ENCODE data around the gene SYNDIG1.

The SYNDIG1 gene

DNA sequence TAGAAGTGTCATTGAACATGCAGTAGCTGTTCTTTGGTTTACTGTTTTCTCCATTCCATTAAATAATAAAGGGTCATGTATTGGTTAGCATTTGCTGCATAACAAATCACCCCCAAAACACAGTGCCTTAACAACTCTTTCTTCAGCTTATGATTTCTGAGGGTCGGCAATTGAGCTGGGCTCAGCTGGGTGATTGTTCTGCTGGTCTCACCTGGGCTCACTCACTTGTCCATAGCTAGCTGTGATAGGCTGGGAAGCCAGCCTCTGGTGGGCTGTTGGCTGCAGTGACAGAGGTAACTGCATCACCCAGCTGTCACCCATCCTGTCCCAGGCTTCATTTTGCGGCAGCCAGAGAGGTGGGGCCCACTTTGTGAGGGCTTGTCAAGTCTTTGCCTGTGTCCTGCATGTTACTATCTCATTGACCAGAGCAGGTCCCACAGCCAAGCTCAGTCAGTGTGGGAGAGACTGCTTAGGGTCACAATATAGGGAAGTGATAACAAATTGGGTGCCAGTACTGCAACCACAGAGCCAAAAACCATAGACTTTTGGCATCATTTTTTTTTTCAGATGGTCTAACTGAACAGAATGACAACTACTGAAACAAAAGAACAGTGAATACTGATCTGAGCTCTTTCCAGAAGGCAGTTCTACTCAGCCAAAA, 76.9 kb downstream of the SYNDIG1 start:
- in situ Hi-C loops (cut with MboI; ENCODE audit: low sequenced_read_pairs), result no loop called here

DNA sequence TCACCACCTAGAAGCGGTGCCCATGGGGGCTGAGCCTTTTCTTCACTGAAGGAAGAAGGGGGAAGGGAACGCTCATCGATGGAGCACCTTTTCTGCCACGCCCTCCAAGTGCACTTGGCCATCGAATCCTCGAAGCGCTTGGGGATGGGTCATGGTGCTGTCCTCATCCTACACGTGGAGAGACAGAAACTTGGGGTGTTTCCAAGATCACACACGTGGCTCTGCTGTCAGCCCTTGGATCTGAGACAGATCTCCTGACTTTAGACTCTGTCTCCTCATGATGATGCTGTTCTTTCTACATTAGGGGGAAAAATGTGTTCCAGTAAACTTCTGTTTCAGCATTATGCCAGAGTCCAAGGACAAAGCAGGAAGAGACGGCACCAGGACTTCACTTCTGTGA, 78.5 kb downstream of the SYNDIG1 start:
- in situ Hi-C loops (cut with MboI; ENCODE audit: low sequenced_read_pairs), result no loop called here

DNA sequence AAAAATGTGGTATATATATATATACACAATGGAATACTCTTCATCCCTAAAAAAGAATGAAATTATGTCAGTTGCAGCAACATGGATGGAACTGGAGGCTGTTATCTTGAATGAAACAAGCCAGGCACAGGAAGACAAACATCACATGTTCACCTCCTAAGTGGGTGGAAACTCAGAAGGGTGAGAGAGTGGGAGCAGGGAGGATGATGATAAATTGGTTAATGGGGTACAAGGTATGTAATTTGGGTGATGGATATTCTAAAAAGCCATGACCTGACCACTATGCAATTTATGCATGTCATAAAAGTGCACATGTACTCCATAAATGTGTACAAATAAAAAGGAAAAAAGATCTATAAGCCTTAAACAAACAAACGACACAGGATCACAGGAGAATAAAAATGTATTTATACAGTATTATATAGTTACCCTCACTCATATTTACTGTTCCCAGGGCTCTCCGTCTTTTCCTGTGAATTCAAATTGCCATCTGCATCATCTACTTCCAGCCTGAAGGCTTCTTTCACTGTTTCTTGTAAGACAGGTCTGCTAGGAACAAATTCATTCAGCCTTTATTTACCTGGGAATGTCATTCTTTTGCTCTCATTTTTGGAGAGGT, 89.8 kb downstream of the SYNDIG1 start:
- in situ Hi-C loops (cut with MboI; ENCODE audit: low sequenced_read_pairs), result no loop called here

GRCh38 chr20:24560571-24561491, 91.4 kb downstream of the SYNDIG1 start:
- in situ Hi-C loops (cut with MboI; ENCODE audit: low sequenced_read_pairs), result no loop called here

DNA sequence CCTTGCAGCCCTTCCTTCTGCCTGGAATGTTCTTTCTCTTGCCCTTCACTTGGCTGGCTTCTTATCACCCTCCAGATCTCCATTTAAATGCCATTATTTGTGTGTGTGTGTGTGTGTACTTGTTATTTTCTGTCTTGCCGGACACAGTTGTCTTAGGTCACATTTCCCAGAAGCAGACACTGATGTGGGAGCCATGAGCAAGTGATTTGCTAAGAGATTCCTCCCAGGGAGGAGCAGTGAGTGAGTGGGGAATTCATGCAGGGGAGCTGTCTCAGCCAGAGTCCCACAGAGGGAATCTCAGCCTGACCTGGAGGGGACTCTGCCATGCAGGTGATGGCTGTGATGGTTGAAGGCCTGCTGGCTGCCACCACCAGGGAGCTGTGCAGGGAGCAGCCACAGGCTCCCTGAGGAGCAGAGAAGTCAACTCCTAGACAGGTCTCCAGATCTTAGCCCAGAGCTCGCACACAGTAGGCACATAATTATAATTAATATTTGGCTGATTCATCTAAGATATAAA, 96.5 kb downstream of the SYNDIG1 start:
- in situ Hi-C loops (cut with MboI; ENCODE audit: low sequenced_read_pairs), result no loop called here

- in situ Hi-C loops (cut with MboI; ENCODE audit: low sequenced_read_pairs), result no loop called here
These were observed 97.2 kb downstream of the SYNDIG1 start for GRCh38 chr20:24566656-24567055.

DNA sequence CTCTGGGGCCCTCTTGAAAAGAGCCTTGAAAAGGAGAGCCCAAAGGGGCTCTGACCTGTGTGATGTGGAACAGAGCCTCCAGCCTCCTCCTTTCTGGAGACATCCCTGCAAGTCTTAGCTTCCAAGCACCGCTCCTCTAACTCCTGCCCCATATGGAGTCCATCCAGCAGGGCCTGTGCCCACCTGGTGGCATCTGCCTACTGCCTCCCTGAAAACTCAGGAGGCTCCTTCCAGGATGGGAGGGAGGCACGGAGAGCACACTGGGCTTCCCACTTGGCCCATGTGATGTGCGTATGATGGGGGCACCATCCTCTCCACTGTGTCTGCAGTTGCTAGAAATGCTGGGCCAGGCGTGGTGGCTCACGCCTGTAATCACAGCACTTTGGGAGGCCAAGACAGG, 98.1 kb downstream of the SYNDIG1 start:
- in situ Hi-C loops (cut with MboI; ENCODE audit: low sequenced_read_pairs), result no loop called here

- in situ Hi-C loops (cut with MboI; ENCODE audit: low sequenced_read_pairs), result no loop called here
These were observed 99.4 kb downstream of the SYNDIG1 start for GRCh38 chr20:24568842-24569241.

DNA sequence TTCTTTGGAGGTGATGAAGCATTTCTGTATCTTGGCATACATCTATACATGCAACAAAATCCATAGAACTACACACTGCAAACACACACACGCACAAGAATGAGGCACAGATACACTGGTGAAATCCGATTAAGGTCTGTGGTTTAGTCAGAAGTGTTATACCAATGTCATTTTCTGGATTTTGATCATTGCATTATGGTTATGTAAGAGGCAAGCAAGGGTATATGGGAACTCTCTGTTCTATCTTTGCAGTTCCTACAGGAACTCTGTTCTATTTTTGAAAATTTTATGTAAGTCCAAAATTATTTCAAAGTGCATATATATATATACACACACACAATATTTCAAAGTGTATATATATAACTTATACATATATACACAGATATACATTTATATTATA, 101.7 kb downstream of the SYNDIG1 start:
- in situ Hi-C loops (cut with MboI; ENCODE audit: low sequenced_read_pairs), result no loop called here

GRCh38 chr20:24572140-24572539, 102.7 kb downstream of the SYNDIG1 start:
- in situ Hi-C loops (cut with MboI; ENCODE audit: low sequenced_read_pairs), result no loop called here

GRCh38 chr20:24572862-24573261, 103.4 kb downstream of the SYNDIG1 start:
- in situ Hi-C loops (cut with MboI; ENCODE audit: low sequenced_read_pairs), result no loop called here

DNA sequence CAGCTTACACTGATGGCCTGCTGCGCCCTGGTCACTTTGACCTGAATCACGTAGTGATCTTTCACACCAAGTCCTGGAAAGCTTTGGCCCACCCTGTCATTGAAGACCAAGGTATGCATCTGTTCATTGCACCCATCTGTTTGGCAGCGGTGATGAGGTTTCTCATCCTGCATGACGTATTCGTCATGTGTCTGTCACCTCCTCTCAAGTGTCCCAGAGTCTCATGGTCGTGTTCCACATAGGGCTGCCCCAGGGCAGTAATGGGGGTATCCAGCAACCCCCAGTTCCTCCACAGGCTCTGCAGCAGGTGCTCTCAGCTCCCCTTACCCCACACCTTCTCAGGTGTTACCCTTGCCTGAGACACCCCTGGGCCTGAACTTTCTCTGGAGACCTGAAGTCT, 104.1 kb downstream of the SYNDIG1 start:
- in situ Hi-C loops (cut with MboI; ENCODE audit: low sequenced_read_pairs), result no loop called here

- in situ Hi-C loops (cut with MboI; ENCODE audit: low sequenced_read_pairs), result no loop called here
These were observed 104.9 kb downstream of the SYNDIG1 start for GRCh38 chr20:24574307-24574706.

- in situ Hi-C loops (cut with MboI; ENCODE audit: low sequenced_read_pairs), result no loop called here
These were observed 105.4 kb downstream of the SYNDIG1 start for GRCh38 chr20:24574797-24575196.

- in situ Hi-C loops (cut with MboI; ENCODE audit: low sequenced_read_pairs), result no loop called here
These were observed 106.4 kb downstream of the SYNDIG1 start for GRCh38 chr20:24575811-24576210.

DNA sequence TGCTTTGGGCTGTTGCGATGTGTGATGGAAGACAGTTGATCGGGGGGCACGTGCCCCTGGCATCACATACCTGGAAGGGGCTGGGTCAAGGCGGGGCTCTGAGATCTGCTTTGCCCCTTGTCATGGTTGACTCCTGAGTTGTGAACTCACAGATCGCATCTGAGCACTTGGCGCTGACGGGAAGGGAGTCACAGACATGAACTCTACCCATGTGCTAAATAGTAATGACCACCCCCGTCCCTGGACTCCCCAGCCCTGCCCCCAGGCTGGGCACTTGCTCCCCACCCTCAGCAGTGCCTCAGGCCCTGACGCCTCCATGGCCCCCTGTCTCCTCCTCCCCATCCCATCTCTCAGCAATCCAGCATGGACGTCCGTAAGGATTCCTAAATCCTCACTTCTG, 107.0 kb downstream of the SYNDIG1 start:
- in situ Hi-C loops (cut with MboI; ENCODE audit: low sequenced_read_pairs), result no loop called here

GRCh38 chr20:24577271-24577909, 108.0 kb downstream of the SYNDIG1 start:
- in situ Hi-C loops (cut with MboI; ENCODE audit: low sequenced_read_pairs), result no loop called here

GRCh38 chr20:24578567-24579415, 109.4 kb downstream of the SYNDIG1 start:
- in situ Hi-C loops (cut with MboI; ENCODE audit: low sequenced_read_pairs), result no loop called here

GRCh38 chr20:24579475-24579874, 110.0 kb downstream of the SYNDIG1 start:
- in situ Hi-C loops (cut with MboI; ENCODE audit: low sequenced_read_pairs), result no loop called here

DNA sequence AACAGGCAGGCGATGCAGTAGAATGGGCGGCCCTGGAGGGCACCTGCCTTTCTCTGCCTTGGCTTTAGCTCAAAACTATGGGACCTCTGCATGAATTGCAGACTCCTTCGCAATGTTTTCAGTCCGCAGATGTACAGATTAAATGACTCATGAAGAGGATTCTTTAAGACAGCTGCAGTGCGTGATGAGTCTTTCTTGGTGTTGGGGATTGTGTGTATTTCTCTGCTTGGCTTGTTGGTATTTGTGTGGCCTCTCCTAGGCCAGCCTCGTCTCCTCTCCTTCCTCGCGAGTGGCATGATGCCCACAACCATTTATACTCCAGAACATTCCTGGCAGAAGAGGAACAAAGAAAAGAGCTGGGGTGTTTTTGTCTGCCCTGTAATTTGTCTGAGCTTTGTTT, 110.6 kb downstream of the SYNDIG1 start:
- in situ Hi-C loops (cut with MboI; ENCODE audit: low sequenced_read_pairs), result no loop called here

Measured in HL-60/S4 treated with retinoic acid at 250 ng/mL for 4 days and 3 days (cell line).